ENCODE measurements around the gene WDFY1.

DNA sequence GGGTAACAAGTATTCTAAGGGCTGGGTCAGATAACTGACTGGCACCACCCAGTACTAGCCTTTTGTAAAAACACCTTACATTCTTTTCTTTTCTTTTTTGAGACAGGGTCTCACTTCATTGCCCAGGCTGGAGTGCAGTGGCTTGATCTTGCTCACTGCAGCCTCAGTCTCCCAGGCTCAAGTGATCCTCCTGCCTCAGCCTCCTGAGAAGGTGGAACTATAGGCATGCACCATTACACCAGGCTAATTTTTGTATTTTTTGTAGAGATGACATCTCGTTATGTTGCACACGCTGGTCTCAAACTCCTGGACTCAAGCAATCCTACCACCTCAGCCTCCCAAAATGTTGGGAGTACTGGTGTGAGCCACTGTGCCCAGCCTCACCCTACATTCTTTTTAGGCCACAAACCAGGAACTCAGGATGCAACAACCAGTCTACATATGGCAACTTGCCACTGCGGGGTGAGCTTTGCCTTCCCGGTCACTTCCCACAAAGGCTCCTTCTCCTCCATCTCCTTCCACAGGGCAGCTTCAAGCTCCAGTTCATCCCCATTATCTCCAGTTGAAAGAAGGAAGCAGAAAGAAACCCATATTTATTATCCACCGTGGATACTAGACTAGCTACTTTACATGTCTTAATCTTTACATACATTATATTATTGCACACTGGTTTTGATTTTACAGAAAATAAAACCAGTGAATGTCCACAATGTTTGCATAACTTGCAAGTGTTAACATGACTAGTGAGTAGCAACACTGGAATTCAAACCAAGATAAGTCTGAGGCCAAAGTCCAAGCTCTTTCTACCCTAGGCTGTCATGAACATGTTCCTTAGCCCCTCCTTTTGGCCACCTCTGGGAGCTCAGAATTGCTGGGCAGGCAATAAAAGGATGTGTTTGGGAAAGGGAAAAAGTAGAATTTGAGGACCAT lies 84.1 kb downstream of the WDFY1 start:
- TF ChIP-seq, protein P1, sequence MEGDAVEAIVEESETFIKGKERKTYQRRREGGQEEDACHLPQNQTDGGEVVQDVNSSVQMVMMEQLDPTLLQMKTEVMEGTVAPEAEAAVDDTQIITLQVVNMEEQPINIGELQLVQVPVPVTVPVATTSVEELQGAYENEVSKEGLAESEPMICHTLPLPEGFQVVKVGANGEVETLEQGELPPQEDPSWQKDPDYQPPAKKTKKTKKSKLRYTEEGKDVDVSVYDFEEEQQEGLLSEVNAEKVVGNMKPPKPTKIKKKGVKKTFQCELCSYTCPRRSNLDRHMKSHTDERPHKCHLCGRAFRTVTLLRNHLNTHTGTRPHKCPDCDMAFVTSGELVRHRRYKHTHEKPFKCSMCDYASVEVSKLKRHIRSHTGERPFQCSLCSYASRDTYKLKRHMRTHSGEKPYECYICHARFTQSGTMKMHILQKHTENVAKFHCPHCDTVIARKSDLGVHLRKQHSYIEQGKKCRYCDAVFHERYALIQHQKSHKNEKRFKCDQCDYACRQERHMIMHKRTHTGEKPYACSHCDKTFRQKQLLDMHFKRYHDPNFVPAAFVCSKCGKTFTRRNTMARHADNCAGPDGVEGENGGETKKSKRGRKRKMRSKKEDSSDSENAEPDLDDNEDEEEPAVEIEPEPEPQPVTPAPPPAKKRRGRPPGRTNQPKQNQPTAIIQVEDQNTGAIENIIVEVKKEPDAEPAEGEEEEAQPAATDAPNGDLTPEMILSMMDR (IDR thresholded peaks at IDR 0.05; ENCODE audit: borderline replicate concordance, extremely low read depth, low read length, poor library complexity, severe bottlenecking) = no peak
- no peak for TF ChIP-seq EZH2 (IDR thresholded peaks at IDR 0.05; ENCODE audit: borderline replicate concordance, low read depth, low read length, severe bottlenecking)
